PC-9 (cell line): ENCODE results near the gene PLEKHG4B. TPM values are rescaled to one million over a fixed set of nuclear protein-coding genes. Genes with fewer than 3 reads are reported as not detected.
"Not testable (repeated sequence)": the region's sequence is repeated elsewhere in the genome, so short reads cannot be mapped to it uniquely, and the experiment has no call there.

Experiments used
- BruUV-seq: library from RNA; stranded (reverse); fragments of 400-500 nt; replicated peaks from 2 replicates; lab custom pipeline; 2021; lab: Mats Ljungman, UMichigan
- CTCF ChIA-PET: fragments of 300-600 bp; sonication (Branson Sonifier 250); formaldehyde crosslinking; loops from one replicate; lab custom pipeline; 2022; ENCODE audit warnings: antibody characterized with exemption; lab: Charles Lee
- POLR2A ChIA-PET: fragments of 300-600 bp; sonication (Branson Sonifier 250); formaldehyde crosslinking; loops from one replicate; lab custom pipeline; 2022; ENCODE audit warnings: antibody characterized with exemption; ENCODE audit not compliant: unreplicated experiment; lab: Charles Lee
- DNase-seq, 2 experiments: peaks; one replicate each; pipeline versions ENCODE4 v3.0.0 to v3.0.0-alpha.2; 2015 to 2022; ENCODE audit warnings: mixed read lengths in 1 of 2
- H2AFZ ChIP-seq: fragments of 200-600 bp; sonication (generic); 2 replicates; pipeline ENCODE4 v1.8.1; 2017; ENCODE audit warnings: antibody characterized with exemption
- H3F3A ChIP-seq: fragments of 200-600 bp; sonication (generic); 2 replicates; pipeline ENCODE4 v1.8.1; 2017; ENCODE audit warnings: antibody characterized with exemption, mild to moderate bottlenecking, low read depth; ENCODE audit not compliant: insufficient read depth
- H3K27ac ChIP-seq: fragments of 200-600 bp; sonication (generic); 2 replicates; pipeline ENCODE4 v1.6.1; 2016; ENCODE audit warnings: mixed run types
- H3K27me3 ChIP-seq: fragments of 200-600 bp; sonication (generic); 2 replicates; pipeline ENCODE4 v1.6.1; 2016; ENCODE audit warnings: low read depth, mixed run types; ENCODE audit not compliant: insufficient read depth
- H3K36me3 ChIP-seq: fragments of 200-600 bp; sonication (generic); 2 replicates; pipeline ENCODE4 v1.6.1; 2016; ENCODE audit warnings: low read depth, mixed run types
- H3K4me1 ChIP-seq: fragments of 200-600 bp; sonication (generic); replicated peaks from 2 replicates; pipeline ENCODE4 v1.6.1; 2016; ENCODE audit warnings: mixed run types; ENCODE audit not compliant: insufficient read depth
- H3K4me2 ChIP-seq: fragments of 200-600 bp; sonication (generic); 2 replicates; pipeline ENCODE4 v1.6.1; 2017; ENCODE audit warnings: mixed run types
- H3K4me3 ChIP-seq: fragments of 200-600 bp; sonication (generic); 2 replicates; pipeline ENCODE4 v1.6.1; 2016; ENCODE audit warnings: mixed run types
- H3K79me2 ChIP-seq: fragments of 200-600 bp; sonication (generic); 2 replicates; pipeline ENCODE4 v1.6.1; 2017; ENCODE audit warnings: low read depth, mixed run types
- H3K9me2 ChIP-seq: fragments of 200-600 bp; sonication (generic); 2 replicates; pipeline ENCODE4 v1.8.1; 2017; ENCODE audit warnings: mild to moderate bottlenecking; ENCODE audit not compliant: insufficient read depth
- H3K9me3 ChIP-seq: fragments of 200-600 bp; sonication (generic); 2 replicates; pipeline ENCODE4 v1.8.1; 2016; ENCODE audit warnings: low read depth; ENCODE audit not compliant: insufficient read depth
- H4K20me1 ChIP-seq: fragments of 200-600 bp; sonication (generic); 2 replicates; pipeline ENCODE4 v1.8.1; 2017; ENCODE audit not compliant: insufficient read depth
- EZH2 ChIP-seq: fragments of 200-600 bp; sonication (generic); IDR thresholded peaks from 2 replicates; pipeline ENCODE4 v1.8.0; 2017; ENCODE audit warnings: antibody characterized with exemption, low read depth
- intact Hi-C: fragments of 100-400 bp; cut with micrococcal nuclease; formaldehyde crosslinking; loops from one replicate; pipeline ENCODE4 v1.10.0; 2022; ENCODE audit not compliant: unreplicated experiment
- total RNA-seq: library from RNA; stranded (reverse); gene quantifications from 2 replicates; pipeline ENCODE4 v1.2.3, GENCODE V29; 2021
- TF ChIP-seq, protein P1 (sequence below): fragments of 200-600 bp; sonication (generic); conservative IDR thresholded peaks from 2 replicates; pipeline ENCODE4 v1.6.1; 2017; ENCODE audit warnings: mixed run types, antibody characterized with exemption, mild to moderate bottlenecking, moderate library complexity

Gene PLEKHG4B
- total RNA-seq, 1 experiment from 2014 or later = not detected

DNA sequence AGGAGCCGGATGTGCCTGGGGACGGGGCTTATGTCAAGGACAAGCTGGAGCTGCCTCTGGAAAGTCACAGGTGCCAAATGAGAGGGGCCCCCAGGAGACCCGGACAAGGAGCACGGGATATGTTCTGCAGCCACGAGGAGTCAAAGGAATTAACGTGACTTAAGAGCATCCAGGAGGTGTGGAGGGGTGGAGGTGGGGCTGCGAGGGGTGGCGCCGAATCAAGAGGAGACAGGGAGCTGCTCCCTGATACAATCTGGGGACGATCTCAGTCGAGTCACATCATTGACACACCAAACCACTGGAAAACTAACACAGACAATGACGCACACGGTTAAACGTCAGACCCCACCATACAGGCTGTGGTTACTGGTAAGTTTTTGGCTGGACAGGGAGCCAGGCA lies 115.6 kb downstream of the PLEKHG4B start:
- no peaks in the 10 kb centered on the region for H3K9me3 ChIP-seq
- no peak overlapping the region for H2AFZ ChIP-seq
- CTCF ChIA-PET = no interaction called here
- TF ChIP-seq, protein P1, sequence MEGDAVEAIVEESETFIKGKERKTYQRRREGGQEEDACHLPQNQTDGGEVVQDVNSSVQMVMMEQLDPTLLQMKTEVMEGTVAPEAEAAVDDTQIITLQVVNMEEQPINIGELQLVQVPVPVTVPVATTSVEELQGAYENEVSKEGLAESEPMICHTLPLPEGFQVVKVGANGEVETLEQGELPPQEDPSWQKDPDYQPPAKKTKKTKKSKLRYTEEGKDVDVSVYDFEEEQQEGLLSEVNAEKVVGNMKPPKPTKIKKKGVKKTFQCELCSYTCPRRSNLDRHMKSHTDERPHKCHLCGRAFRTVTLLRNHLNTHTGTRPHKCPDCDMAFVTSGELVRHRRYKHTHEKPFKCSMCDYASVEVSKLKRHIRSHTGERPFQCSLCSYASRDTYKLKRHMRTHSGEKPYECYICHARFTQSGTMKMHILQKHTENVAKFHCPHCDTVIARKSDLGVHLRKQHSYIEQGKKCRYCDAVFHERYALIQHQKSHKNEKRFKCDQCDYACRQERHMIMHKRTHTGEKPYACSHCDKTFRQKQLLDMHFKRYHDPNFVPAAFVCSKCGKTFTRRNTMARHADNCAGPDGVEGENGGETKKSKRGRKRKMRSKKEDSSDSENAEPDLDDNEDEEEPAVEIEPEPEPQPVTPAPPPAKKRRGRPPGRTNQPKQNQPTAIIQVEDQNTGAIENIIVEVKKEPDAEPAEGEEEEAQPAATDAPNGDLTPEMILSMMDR = no peak
- TF ChIP-seq EZH2 = no peak
- H3K27me3 ChIP-seq = no peaks in the 10 kb centered on the region
- peaks cover 6% of the 10 kb centered on the region; the same call in 1 of the 2 replicates for H3K36me3 ChIP-seq
- H3K4me1 ChIP-seq = no peaks in the 10 kb centered on the region
- H3K79me2 ChIP-seq = peaks cover 22% of the 10 kb centered on the region
- H4K20me1 ChIP-seq = peaks cover 40% of the 10 kb centered on the region
- H3K27ac ChIP-seq = no peak overlapping the region
- no peak overlapping the region for H3K4me3 ChIP-seq
- no peak for DNase-seq
- H3K9me2 ChIP-seq = no peaks in the 10 kb centered on the region
- POLR2A ChIA-PET = no interaction called here
- H3F3A ChIP-seq = no peaks in the 10 kb centered on the region
- H3K4me2 ChIP-seq = no peak overlapping the region
- BruUV-seq = no TSS peak
- intact Hi-C loops = no loop called here

DNA sequence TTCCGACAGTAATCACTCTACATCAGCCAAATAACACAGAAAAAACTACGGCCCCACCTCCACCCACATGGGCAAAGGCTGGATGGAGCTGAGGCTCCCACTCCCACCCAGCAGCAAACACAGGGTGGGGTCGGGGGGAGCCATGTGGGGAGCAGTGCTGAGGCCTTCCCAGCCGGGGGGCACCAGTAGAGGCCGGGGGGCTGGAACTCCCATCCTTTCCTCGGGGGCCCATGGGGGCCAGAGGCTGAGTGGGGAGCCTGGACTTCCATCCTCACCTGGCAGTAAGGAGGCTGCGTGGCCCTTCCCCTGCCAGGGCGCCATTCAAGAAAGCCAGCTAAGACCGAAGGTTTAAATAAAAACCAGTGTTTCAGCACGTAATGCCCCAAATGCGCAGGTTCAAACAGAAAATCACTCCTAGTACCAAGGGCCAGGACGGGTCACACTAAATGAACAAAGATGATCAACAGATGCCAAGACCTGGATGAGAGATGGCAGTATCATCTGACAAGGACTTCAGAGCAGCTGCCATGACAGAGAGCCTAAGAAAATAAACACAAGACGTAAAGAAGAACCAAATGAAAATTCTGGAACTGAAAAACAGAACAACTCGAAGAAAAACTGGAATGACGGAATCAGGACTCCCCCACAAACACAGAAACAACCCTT lies 116.6 kb downstream of the PLEKHG4B start:
- Histone ChIP-seq H3F3A (no peaks in the 10 kb centered on the region), H3K27ac (no peak overlapping the region), H3K4me3 (no peak overlapping the region), H3K9me3 (no peaks in the 10 kb centered on the region), H2AFZ (no peak overlapping the region), H3K4me2 (no peak overlapping the region), H3K4me1 (no peaks in the 10 kb centered on the region), H3K36me3 (peaks cover 6% of the 10 kb centered on the region; the same call in 1 of the 2 replicates), H3K79me2 (peaks cover 26% of the 10 kb centered on the region), H3K27me3 (no peaks in the 10 kb centered on the region), H3K9me2 (no peaks in the 10 kb centered on the region), H4K20me1 (peaks cover 40% of the 10 kb centered on the region)
- ChIA-PET POLR2A (no interaction called here), CTCF (no interaction called here)
- DNase-seq = no peak
- intact Hi-C loops = no loop called here
- BruUV-seq = no TSS peak
- no peak for TF ChIP-seq EZH2
- TF ChIP-seq, protein P1 = no peak

DNA sequence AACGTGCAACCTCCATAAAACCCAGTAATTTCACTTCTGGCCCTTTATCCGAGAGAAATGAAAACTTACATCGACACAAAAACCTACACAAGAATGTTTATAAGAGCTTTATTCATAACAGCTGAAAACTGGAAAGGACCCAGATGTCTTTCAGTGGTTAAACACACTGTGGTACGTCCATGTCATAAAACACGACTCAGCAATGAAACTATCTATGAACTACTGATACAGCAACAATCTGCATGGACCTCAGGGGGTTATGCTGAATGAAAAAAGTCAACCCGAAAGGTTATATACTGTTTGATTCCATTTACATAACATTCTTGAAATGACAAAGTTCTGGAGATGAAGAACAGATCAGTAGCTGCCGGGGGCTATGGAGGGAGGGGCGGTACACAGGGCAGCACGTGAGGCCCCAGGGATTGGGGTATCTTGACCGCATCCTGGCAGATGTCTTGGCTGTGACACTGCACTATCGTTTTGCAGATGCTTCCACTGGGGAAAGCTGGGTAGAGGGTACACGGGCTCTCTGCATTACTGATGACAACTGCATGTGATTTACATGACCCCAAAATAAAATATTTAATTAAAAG lies 121.9 kb downstream of the PLEKHG4B start:
- peaks cover 45% of the 10 kb centered on the region for H3K79me2 ChIP-seq
- no peaks in the 10 kb centered on the region for H3K27me3 ChIP-seq

DNA sequence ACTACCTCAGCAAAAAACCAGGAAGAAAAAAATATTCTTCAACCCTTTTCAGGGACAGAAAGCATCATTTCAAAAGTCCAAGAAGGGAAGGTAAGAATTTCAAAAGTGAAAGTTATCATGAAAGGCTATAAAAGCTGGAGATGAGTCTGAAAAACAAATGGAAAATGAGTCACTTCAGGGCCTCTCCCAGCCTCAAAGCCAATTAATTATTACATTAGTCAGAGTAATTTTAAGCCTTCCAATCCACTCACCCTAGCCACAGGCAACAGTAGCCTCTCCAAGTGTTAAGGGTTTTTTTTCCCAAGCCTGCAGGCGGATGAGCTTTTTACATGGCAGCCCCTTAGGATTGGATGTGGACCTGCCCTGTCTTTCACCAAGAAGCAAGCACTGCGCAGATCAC lies 123.3 kb downstream of the PLEKHG4B start:
- intact Hi-C loops, H2AFZ ChIP-seq, BruUV-seq, H3K4me3 ChIP-seq, H3K9me2 ChIP-seq, H3F3A ChIP-seq, POLR2A ChIA-PET, H3K36me3 ChIP-seq, DNase-seq, H3K27me3 ChIP-seq, H3K4me2 ChIP-seq, CTCF ChIA-PET, H3K27ac ChIP-seq, H3K9me3 ChIP-seq: not testable (repeated sequence)
- peaks cover 23% of the 10 kb centered on the region for H4K20me1 ChIP-seq
- H3K4me1 ChIP-seq = peaks cover 17% of the 10 kb centered on the region
- peaks cover 50% of the 10 kb centered on the region for H3K79me2 ChIP-seq

More for the DNA sequence above, 121.9 kb downstream of the PLEKHG4B start:
- H3K36me3 ChIP-seq = 0 out of 2 replicates have a peak, but pooled peaks cover 7% of the 10 kb centered on the region
- H3F3A ChIP-seq = no peaks in the 10 kb centered on the region
- BruUV-seq = no TSS peak
- no peak overlapping the region for H3K27ac ChIP-seq
- H2AFZ ChIP-seq = no peak overlapping the region
- CTCF ChIA-PET = no interaction called here
- POLR2A ChIA-PET = no interaction called here
- no peak overlapping the region for H3K4me2 ChIP-seq
- no peaks in the 10 kb centered on the region for H3K9me3 ChIP-seq
- H3K9me2 ChIP-seq = no peaks in the 10 kb centered on the region
- DNase-seq = no peak
- TF ChIP-seq EZH2 = no peak
- TF ChIP-seq, protein P1 = no peak
- no peak overlapping the region for H3K4me3 ChIP-seq
- intact Hi-C loops = no loop called here
- peaks cover 5% of the 10 kb centered on the region; the same call in 1 of the 2 replicates for H3K4me1 ChIP-seq
- peaks cover 22% of the 10 kb centered on the region for H4K20me1 ChIP-seq

DNA sequence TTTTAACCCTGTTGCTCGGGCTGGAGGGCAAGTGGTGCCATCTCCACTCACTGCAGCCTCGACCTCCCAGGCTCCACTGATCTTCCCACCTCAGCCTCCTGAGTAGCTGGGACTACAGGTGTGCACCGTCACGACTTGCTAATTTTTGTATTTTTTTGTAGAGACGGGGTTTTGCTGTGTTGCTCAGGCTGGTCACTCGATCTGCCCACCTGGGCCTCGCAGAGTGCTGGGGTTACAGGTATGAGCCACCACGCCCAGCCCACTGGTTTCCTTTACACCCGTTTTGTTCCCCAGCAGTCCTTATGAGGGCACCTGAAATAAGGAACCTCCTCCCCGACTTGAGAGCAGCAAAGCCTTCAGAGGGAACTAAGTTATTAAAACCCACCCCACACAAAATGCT lies 124.1 kb downstream of the PLEKHG4B start:
- DNase-seq, H3K9me2 ChIP-seq, H3K27ac ChIP-seq, H3K36me3 ChIP-seq, H3F3A ChIP-seq, POLR2A ChIA-PET, BruUV-seq, intact Hi-C loops, CTCF ChIA-PET, H3K4me3 ChIP-seq, H2AFZ ChIP-seq, H3K9me3 ChIP-seq, H3K4me2 ChIP-seq, H3K27me3 ChIP-seq: not testable (repeated sequence)
- H3K4me1 ChIP-seq = peaks cover 20% of the 10 kb centered on the region
- peaks cover 30% of the 10 kb centered on the region for H4K20me1 ChIP-seq
- H3K79me2 ChIP-seq = peaks cover 56% of the 10 kb centered on the region
